HK-2 (cell line): Measurements from ENCODE around the gene MED14.

Experiments used
- DNase-seq: peaks from one replicate; pipeline ENCODE4 v3.0.0-alpha.2; 2018; ENCODE audit not compliant: unreplicated experiment

MED14 gene

GRCh38 chrX:40729598-40730584 lies 5.5 kb downstream of the MED14 start:
- DNase-seq = no peak

- no peak for DNase-seq
These were observed 7.6 kb downstream of the MED14 start for GRCh38 chrX:40727581-40728252.

DNA sequence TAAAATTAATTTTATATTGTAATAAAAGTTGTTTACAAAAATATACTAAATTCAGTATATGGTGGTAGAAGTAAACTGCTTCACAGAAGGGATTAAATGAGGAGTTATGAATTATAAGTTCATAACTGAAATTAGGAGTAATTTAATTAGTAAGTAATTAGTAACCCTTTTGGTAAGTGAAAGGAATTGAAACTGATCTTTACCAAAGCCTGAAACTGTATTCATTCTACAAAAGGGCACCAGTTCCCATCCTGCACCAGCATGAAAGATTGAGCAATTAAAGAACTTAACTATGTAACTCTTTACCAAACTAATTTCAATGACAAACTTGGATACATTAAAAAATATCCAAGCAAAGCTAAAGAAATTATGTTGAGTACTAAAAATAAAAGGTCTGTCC lies 8.2 kb downstream of the MED14 start:
- no peak for DNase-seq

DNA sequence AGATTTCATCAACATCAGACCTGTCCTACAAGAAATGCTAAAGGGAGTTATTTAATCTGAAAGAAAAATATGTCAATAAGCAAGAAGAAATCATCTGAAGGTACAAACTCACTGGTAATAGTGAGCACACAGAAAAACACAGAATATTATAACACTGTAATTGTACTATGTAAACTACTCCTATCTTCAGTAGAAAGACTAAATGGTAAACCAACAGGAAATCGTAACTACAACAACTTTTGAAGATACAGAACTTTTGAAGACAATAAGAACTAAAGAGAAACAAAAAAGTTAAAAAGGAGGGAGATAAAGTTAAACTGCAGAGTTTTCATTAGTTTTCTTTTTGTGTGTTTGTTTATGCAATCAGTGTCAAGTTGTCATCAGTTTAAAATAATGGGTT lies 12.4 kb downstream of the MED14 start:
- no peak for DNase-seq

- no peak for DNase-seq
These were observed 13.7 kb downstream of the MED14 start for GRCh38 chrX:40721489-40722106.

- DNase-seq = no peak
These were observed 14.6 kb downstream of the MED14 start for GRCh38 chrX:40720792-40721191.

GRCh38 chrX:40720339-40720738 lies 15.0 kb downstream of the MED14 start:
- no peak for DNase-seq

- no peak for DNase-seq
These were observed 15.6 kb downstream of the MED14 start for GRCh38 chrX:40719731-40720130.

- DNase-seq = no peak
These were observed 16.1 kb downstream of the MED14 start for GRCh38 chrX:40719218-40719617.

DNA sequence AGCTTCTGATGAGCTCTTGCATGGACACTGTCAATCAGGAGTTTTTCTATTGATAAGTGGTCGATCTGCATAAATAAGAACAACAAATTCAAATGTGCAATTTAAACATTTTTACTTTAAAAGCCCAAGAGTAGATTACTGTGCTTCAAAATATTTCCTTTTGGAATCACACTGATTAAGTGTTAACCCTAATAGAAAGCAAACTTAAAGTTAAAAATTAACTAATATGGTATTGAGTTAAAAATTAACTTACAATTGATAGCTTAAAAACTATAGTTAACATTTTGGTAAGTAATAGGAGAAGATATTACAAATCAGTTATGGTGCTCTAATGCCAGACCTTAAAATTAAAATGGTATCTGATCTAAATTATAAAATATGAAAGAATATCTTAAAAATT lies 25.9 kb downstream of the MED14 start:
- DNase-seq = no peak

DNA sequence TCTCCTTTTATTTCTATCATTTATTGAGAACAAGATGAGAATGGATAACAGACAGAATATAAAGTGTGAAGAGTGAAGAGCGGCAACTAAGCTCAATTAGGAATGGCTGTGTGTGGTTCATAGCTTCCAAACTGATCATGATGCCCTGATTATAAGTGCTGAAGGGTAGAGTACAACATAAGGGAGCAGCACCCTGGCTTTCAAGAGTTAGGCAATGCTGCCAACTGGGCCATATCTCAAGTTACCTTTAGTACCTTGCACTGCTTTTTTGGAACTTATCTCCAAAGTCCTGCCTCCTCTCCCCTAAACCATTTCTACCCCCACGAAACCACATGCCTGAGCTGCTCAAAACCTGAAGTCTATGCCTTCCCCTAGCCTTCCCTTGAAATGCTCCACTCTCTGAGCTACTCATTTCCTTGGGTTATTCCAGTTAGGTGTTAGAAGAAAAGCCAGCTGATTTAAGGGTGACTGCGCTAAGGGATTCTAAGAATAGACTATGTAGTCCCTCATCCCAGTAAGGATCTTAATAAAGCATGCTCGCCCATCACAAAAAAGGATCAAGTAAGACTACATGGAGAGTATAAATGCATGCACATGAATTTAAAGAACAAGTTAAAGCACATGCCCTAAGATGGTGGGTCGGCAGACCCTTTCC lies 29.6 kb downstream of the MED14 start:
- no peak for DNase-seq

DNA sequence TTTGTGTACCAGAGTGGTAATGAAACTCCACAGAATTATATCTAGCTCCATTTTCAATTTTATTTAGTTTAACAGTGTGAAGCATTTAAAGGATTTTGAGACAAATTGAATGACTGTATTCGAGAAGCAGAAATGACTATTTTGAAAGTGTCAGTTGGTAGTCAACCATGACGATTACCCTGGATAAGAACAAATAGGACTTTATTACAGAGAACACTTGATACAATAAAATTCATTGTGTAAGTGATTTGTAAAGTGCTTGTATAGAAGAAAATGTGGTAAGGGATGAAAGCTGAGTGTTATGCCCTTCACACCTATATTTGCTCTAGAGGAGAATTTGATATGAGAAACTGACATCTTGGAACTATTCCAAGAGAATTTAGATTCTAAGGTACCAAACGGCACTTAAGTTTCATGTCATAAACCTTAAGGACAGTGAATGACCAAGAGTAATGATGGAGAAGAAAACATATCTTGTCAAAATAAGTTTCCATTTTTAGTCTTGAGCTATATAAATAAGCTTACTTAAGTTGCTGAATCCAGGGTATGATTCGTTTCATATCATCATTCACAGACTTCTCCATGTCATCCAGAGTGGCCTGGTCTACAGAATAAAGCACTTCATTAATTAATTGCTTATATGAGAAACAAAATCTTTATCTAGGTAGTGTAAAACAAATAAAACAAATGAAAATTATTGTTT lies 34.6 kb downstream of the MED14 start:
- DNase-seq = no peak

DNA sequence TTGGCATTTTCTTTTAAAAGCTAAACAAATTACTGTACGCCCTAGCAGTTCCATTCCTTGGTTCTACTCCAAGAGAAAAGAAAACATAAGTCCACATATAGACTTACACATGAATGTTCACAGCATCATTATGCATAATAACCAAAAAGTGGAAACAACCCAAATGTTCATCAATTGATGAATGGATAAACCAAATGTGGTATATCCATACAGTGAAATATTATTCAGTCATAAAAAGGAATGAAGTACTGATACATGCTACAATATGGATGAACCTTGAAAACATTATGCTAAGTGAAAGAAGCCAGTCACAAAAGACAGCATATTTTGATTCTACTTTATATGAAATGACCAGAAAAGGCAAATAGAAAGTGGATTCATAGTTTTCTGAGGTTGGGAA lies 36.5 kb downstream of the MED14 start:
- no peak for DNase-seq

DNA sequence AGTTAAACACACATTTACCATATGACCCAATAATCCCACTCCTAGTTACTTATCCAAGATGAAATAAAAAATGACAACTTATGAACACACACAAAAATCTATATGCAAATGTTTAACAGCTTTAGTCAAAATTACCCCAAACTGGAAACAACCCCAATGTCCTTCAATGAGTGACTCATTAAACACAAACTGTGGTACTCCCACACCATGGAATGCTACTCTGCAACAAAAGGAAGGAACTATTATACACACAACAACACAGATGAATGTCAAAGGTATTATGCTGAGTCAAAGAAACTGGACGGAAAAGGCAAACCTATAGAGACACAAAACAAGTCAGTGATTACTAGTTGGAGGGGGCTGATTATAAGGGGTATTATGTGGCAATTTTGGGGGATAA lies 40.5 kb downstream of the MED14 start:
- no peak for DNase-seq

GRCh38 chrX:40688929-40689328 lies 46.4 kb downstream of the MED14 start:
- DNase-seq = no peak

- DNase-seq = no peak
These were observed 48.2 kb downstream of the MED14 start for GRCh38 chrX:40687169-40687568.

GRCh38 chrX:40685362-40685918 lies 49.9 kb downstream of the MED14 start:
- DNase-seq = no peak

GRCh38 chrX:40684092-40684491 lies 51.2 kb downstream of the MED14 start:
- DNase-seq = no peak

- DNase-seq = no peak
These were observed 52.1 kb downstream of the MED14 start for GRCh38 chrX:40683245-40683644.

DNA sequence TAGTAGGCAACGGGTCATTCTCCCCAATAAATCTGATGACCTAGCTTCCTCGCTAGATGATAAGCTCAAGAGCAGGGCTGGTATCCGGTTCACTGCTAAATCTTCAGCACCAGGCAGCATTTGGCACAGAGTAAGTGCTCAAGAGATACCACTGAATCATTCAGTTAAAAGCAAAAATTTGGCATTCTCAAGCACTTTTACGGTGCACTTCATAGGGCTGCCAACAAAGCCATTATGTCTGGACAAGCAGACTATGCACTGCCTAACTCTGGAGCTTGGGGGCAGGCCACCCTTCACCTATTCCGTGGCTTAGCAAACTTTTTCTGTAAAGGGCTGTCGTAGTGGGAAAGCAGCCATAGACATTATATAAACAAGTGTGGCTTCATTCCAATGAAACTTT lies 64.2 kb downstream of the MED14 start:
- no peak for DNase-seq
